ENCODE measurements around the gene POC5. TPM values are rescaled to one million over a fixed set of nuclear protein-coding genes. Genes with fewer than 3 reads are reported as not detected.

POC5 gene
- total RNA-seq, 1 donor from 2014 or later, result 10.7 TPM

- intact Hi-C loops (cut with DNase I), result no loop called here
- H3K27me3 ChIP-seq (ENCODE audit: low read depth), result no peaks in the 10 kb centered on the region
- ATAC-seq (no peak), DNase-seq (no peak)
- H3K36me3 ChIP-seq, result peaks cover 53% of the 10 kb centered on the region
- no peaks in the 10 kb centered on the region for H3K4me1 ChIP-seq
- H3K4me3 ChIP-seq, result no peak overlapping the region
- no peaks in the 10 kb centered on the region for H3K9me3 ChIP-seq
- no peak overlapping the region for H3K27ac ChIP-seq
- TF ChIP-seq, protein P1, sequence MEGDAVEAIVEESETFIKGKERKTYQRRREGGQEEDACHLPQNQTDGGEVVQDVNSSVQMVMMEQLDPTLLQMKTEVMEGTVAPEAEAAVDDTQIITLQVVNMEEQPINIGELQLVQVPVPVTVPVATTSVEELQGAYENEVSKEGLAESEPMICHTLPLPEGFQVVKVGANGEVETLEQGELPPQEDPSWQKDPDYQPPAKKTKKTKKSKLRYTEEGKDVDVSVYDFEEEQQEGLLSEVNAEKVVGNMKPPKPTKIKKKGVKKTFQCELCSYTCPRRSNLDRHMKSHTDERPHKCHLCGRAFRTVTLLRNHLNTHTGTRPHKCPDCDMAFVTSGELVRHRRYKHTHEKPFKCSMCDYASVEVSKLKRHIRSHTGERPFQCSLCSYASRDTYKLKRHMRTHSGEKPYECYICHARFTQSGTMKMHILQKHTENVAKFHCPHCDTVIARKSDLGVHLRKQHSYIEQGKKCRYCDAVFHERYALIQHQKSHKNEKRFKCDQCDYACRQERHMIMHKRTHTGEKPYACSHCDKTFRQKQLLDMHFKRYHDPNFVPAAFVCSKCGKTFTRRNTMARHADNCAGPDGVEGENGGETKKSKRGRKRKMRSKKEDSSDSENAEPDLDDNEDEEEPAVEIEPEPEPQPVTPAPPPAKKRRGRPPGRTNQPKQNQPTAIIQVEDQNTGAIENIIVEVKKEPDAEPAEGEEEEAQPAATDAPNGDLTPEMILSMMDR (IDR thresholded peaks at IDR 0.05), result no peak
Observed at GRCh38 chr5:75685141-75685540, 32.1 kb downstream of the POC5 start.

DNA sequence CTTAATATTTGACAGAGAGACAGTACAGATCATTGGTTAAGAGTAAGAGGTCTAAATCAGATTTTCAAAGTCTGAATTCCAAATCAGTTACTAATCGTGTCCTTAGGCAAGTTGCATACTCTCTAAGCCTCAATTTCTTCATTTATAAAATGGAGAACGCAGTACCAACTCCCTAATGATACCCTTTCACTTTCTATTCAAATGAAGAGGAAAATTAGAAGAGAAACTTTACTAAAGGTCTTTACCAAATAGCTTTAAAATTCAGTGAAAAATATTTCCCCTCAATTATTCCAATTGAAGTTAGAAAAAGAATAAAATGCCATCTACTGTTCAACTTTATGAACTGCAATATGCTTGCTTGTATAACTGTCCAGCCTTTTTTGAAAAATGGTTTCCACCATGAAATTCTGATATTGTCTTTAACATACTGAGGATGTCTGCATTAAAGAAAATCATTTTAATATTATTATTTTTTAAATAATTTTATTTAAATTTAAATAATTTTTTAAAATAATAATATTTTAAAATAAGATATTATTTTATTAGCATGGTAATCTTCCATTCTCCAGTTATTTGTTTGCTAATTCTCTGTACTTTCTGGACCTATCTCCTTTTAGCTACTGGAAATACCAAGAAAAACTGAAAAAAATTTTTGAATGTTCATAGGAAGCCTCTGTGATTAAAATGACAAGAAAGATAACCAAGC, 36.0 kb downstream of the POC5 start:
- intact Hi-C loops (cut with DNase I), result no loop called here
- no peak overlapping the region for H3K27ac ChIP-seq
- no peaks in the 10 kb centered on the region for H3K27me3 ChIP-seq (ENCODE audit: low read depth)
- ATAC-seq (peak in 1 of 2 donors; percentile 69), DNase-seq (no peak)
- TF ChIP-seq, protein P1 (IDR thresholded peaks at IDR 0.05), result peak; percentile 81
- H3K9me3 ChIP-seq, result no peaks in the 10 kb centered on the region
- H3K4me1 ChIP-seq, result no peaks in the 10 kb centered on the region
- H3K4me3 ChIP-seq, result no peak overlapping the region
- peaks cover 15% of the 10 kb centered on the region for H3K36me3 ChIP-seq

DNA sequence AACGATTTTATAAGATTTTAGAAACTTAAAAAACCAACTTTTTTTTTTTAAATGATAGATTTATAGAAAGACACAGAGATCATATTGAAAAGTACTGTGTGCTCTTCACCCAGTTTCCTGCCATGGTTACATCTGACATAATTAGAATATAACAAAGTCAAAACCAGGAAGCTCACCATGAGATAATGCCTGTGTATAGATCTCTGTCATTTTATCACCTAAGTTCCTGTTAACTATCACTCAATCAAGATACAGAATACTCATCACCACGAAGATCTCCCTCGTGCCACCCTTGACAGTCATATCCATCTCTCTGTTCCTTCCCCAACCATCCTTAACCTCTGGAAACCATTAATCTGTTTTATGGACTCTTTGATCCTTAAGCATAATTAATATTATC, 39.1 kb downstream of the POC5 start:
- intact Hi-C loops (cut with DNase I), result no loop called here
- peaks cover 11% of the 10 kb centered on the region for H3K36me3 ChIP-seq
- DNase-seq (no peak), ATAC-seq (peak in 1 of 2 donors; percentile 34)
- no peaks in the 10 kb centered on the region for H3K9me3 ChIP-seq
- H3K4me3 ChIP-seq, result no peak overlapping the region
- H3K27ac ChIP-seq, result no peak overlapping the region
- TF ChIP-seq, protein P1 (IDR thresholded peaks at IDR 0.05), result no peak
- no peaks in the 10 kb centered on the region for H3K4me1 ChIP-seq
- no peaks in the 10 kb centered on the region for H3K27me3 ChIP-seq (ENCODE audit: low read depth)

- DNase-seq, result no peak
- no peak overlapping the region for H3K4me3 ChIP-seq
- no peak overlapping the region for H3K27ac ChIP-seq
- no peaks in the 10 kb centered on the region for H3K9me3 ChIP-seq
- intact Hi-C loops (cut with DNase I), result no loop called here
- TF ChIP-seq, protein P1 (IDR thresholded peaks at IDR 0.05), result no peak
- no peaks in the 10 kb centered on the region for H3K4me1 ChIP-seq
- H3K27me3 ChIP-seq (ENCODE audit: low read depth), result no peaks in the 10 kb centered on the region
- H3K36me3 ChIP-seq, result peaks cover 11% of the 10 kb centered on the region
- no peak for ATAC-seq
Observed at GRCh38 chr5:75677607-75678006, 39.6 kb downstream of the POC5 start.

- Histone ChIP-seq H3K36me3 (peaks cover 11% of the 10 kb centered on the region), H3K27ac (no peak overlapping the region), H3K4me3 (no peak overlapping the region), H3K27me3 (ENCODE audit: low read depth) (no peaks in the 10 kb centered on the region), H3K4me1 (no peaks in the 10 kb centered on the region), H3K9me3 (no peaks in the 10 kb centered on the region)
- intact Hi-C loops (cut with DNase I), result no loop called here
- ATAC-seq (no peak), DNase-seq (no peak)
- TF ChIP-seq, protein P1 (IDR thresholded peaks at IDR 0.05), result no peak
Observed at GRCh38 chr5:75675783-75676182, 41.5 kb downstream of the POC5 start.
